Epithelial cell of proximal tubule (primary cell): ENCODE results near the gene ATXN3L. TPM values are rescaled to one million over a fixed set of nuclear protein-coding genes. Genes with fewer than 3 reads are reported as not detected.
"Not testable (repeated sequence)": the region's sequence is repeated elsewhere in the genome, so short reads cannot be mapped to it uniquely, and the experiment has no call there.

Source experiments
- DNase-seq: peaks from one replicate; pipeline ENCODE4 v3.0.0-alpha.2; 2011; ENCODE audit warnings: low read depth
- H3K4me3 ChIP-seq: 2 replicates; pipeline ENCODE4 v1.5.1; 2011; ENCODE audit warnings: low read depth, mild to moderate bottlenecking, low read length
- CTCF ChIP-seq: conservative IDR thresholded peaks from 2 replicates; pipeline ENCODE4 v1.5.1; 2012; ENCODE audit warnings: low read depth, mild to moderate bottlenecking, low read length
- total RNA-seq: library from RNA; depleted of rRNA; stranded (reverse); fragments of >200 nt; gene quantifications from 2 replicates; pipeline ENCODE4 v1.2.3, GENCODE V29; 2015

Gene ATXN3L
- total RNA-seq, 1 donor from 2014 or later = not detected

- no peak overlapping the region for H3K4me3 ChIP-seq
- DNase-seq = no peak
- TF ChIP-seq CTCF = no peak
Observed at GRCh38 chrX:13311560-13311959, 8.3 kb downstream of the ATXN3L start.

GRCh38 chrX:13309631-13310030 is 10.2 kb downstream of the ATXN3L start:
- no peak overlapping the region for H3K4me3 ChIP-seq
- TF ChIP-seq CTCF = no peak
- DNase-seq = no peak

GRCh38 chrX:13307041-13307440 is 12.8 kb downstream of the ATXN3L start:
- no peak for TF ChIP-seq CTCF
- no peak overlapping the region for H3K4me3 ChIP-seq
- no peak for DNase-seq

- no peak for DNase-seq
- no peak for TF ChIP-seq CTCF
- no peak overlapping the region for H3K4me3 ChIP-seq
Observed at GRCh38 chrX:13305108-13305507, 14.7 kb downstream of the ATXN3L start.

GRCh38 chrX:13304052-13304451 is 15.8 kb downstream of the ATXN3L start:
- no peak for TF ChIP-seq CTCF
- no peak for DNase-seq
- H3K4me3 ChIP-seq = no peak overlapping the region

- DNase-seq, H3K4me3 ChIP-seq: not testable (repeated sequence)
Observed at GRCh38 chrX:13303248-13303647, 16.6 kb downstream of the ATXN3L start.

GRCh38 chrX:13298836-13299235 is 21.0 kb downstream of the ATXN3L start:
- no peak for TF ChIP-seq CTCF
- no peak for DNase-seq
- H3K4me3 ChIP-seq = no peak overlapping the region

- TF ChIP-seq CTCF = no peak
- H3K4me3 ChIP-seq = no peak overlapping the region
- DNase-seq = no peak
Observed at GRCh38 chrX:13295841-13296240, 24.0 kb downstream of the ATXN3L start.
